Neural cell (in vitro differentiated cells): Measurements from ENCODE around the gene TMEM115. TPM values are rescaled to one million over a fixed set of nuclear protein-coding genes. Genes with fewer than 3 reads are reported as not detected.

Experiments
- H2AFZ ChIP-seq: fragments of 200-600, 300-800 bp; sonication (generic), shearing (Covaris generic); 2 replicates; pipeline ENCODE4 v1.6.0; 2014; ENCODE audit warnings: low read depth, mild to moderate bottlenecking, antibody characterized with exemption, low read length, moderate library complexity
- H3F3A ChIP-seq: fragments of 200-600 bp; shearing (Covaris generic); 2 replicates; pipeline ENCODE4 v1.6.1; 2016; ENCODE audit warnings: mild to moderate bottlenecking, moderate library complexity, mixed read lengths, antibody characterized with exemption, low read length; ENCODE audit not compliant: insufficient read depth, poor library complexity, severe bottlenecking
- H3K27ac ChIP-seq: fragments of 200-600, 300-800 bp; sonication (generic), shearing (Covaris generic); 2 replicates; pipeline ENCODE4 v1.5.1; 2014; ENCODE audit warnings: mild to moderate bottlenecking, low read length, moderate library complexity
- H3K27me3 ChIP-seq: fragments of 300-800, 200-600 bp; sonication (generic), shearing (Covaris generic); 2 replicates; pipeline ENCODE4 v1.6.0; 2014; ENCODE audit warnings: mild to moderate bottlenecking, low read depth, low read length, moderate library complexity; ENCODE audit not compliant: insufficient read depth
- H3K36me3 ChIP-seq: fragments of 300-800, 200-600 bp; sonication (generic), shearing (Covaris generic); 2 replicates; pipeline ENCODE4 v1.5.1; 2014; ENCODE audit warnings: mild to moderate bottlenecking, antibody characterized with exemption, low read length, moderate library complexity; ENCODE audit not compliant: insufficient read depth
- H3K4me2 ChIP-seq: fragments of 300-800, 200-600 bp; sonication (generic), shearing (Covaris generic); 2 replicates; pipeline ENCODE4 v1.6.0; 2014; ENCODE audit warnings: mild to moderate bottlenecking, low read length
- H3K4me3 ChIP-seq: fragments of 300-800, 200-600 bp; sonication (generic), shearing (Covaris generic); 2 replicates; pipeline ENCODE4 v1.5.1; 2014; ENCODE audit warnings: mild to moderate bottlenecking, low read length, moderate library complexity
- H3K79me2 ChIP-seq: fragments of 200-600 bp; shearing (Covaris generic); replicated peaks from 2 replicates; pipeline ENCODE4 v1.6.0; 2014; ENCODE audit warnings: mild to moderate bottlenecking, low read length, moderate library complexity; ENCODE audit not compliant: insufficient read depth
- H3K9ac ChIP-seq: fragments of 300-800, 200-600 bp; sonication (generic), shearing (Covaris generic); 2 replicates; pipeline ENCODE4 v1.6.1; 2016; ENCODE audit warnings: mild to moderate bottlenecking, low read length, mixed read lengths
- H3K9me2 ChIP-seq: fragments of 200-600 bp; shearing (Covaris generic); 2 replicates; pipeline ENCODE4 v1.6.1; 2016; ENCODE audit warnings: mild to moderate bottlenecking, low read length, mixed read lengths; ENCODE audit not compliant: insufficient read depth
- H3K9me3 ChIP-seq: fragments of 200-600, 300-800 bp; sonication (generic), shearing (Covaris generic); 2 replicates; pipeline ENCODE4 v1.6.1; 2016; ENCODE audit warnings: mild to moderate bottlenecking, mixed run types, low read length, moderate library complexity, mixed read lengths
- H4K20me1 ChIP-seq: fragments of 200-600 bp; shearing (Covaris generic); 2 replicates; pipeline ENCODE4 v1.6.1; 2016; ENCODE audit warnings: mild to moderate bottlenecking, mixed run types; ENCODE audit not compliant: insufficient read depth
- CTCF ChIP-seq: fragments of 450-650 bp; IDR thresholded peaks from 2 replicates; pipeline ENCODE4 v1.5.1; 2014; ENCODE audit warnings: antibody characterized with exemption, mild to moderate bottlenecking, moderate library complexity; ENCODE audit not compliant: poor library complexity, severe bottlenecking
- EP300 ChIP-seq: fragments of 450-650 bp; conservative IDR thresholded peaks from 2 replicates; pipeline ENCODE4 v1.6.1; 2014; ENCODE audit warnings: antibody characterized with exemption, mild to moderate bottlenecking, moderate library complexity; ENCODE audit not compliant: poor library complexity, severe bottlenecking
- EZH2 ChIP-seq: fragments of 200-600, 300-800 bp; shearing (Covaris generic), sonication (generic); IDR thresholded peaks from 2 replicates; pipeline ENCODE4 v1.6.1; 2014; ENCODE audit warnings: antibody characterized with exemption, low read length, borderline replicate concordance, mild to moderate bottlenecking; ENCODE audit not compliant: insufficient read depth, poor library complexity, severe bottlenecking
- MXI1 ChIP-seq: fragments of 450-650 bp; conservative IDR thresholded peaks from 2 replicates; pipeline ENCODE4 v1.6.1; 2014; ENCODE audit warnings: antibody characterized with exemption, mild to moderate bottlenecking; ENCODE audit not compliant: poor library complexity, severe bottlenecking
- POLR2AphosphoS5 ChIP-seq: IDR thresholded peaks from 2 replicates; pipeline ENCODE4 v1.6.1; 2012
- RAD21 ChIP-seq: fragments of 450-650 bp; conservative IDR thresholded peaks from 2 replicates; pipeline ENCODE4 v1.6.1; 2014; ENCODE audit warnings: antibody characterized with exemption, mild to moderate bottlenecking, moderate library complexity
- REST ChIP-seq: IDR thresholded peaks from 2 replicates; pipeline ENCODE4 v1.6.1; 2012; ENCODE audit warnings: borderline replicate concordance
- SMC3 ChIP-seq: fragments of 450-650 bp; conservative IDR thresholded peaks from 2 replicates; pipeline ENCODE4 v1.6.1; 2014; ENCODE audit warnings: antibody characterized with exemption, mild to moderate bottlenecking, moderate library complexity; ENCODE audit not compliant: poor library complexity
- TAF1 ChIP-seq: IDR thresholded peaks from 2 replicates; pipeline ENCODE4 v1.6.1; 2012; ENCODE audit warnings: low read depth
- polyA plus RNA-seq: library from polyadenylated mRNA; depleted of rRNA; stranded (reverse); fragments of >200 nt; gene quantifications from 2 replicates; pipeline ENCODE4 v1.2.3, GENCODE V29; 2014

Gene TMEM115
- polyA plus RNA-seq, 1 donor from 2014 or later, result 17.8 TPM

- H3K4me3 ChIP-seq, result peak overlapping the region; percentile 93
- H3K9me2 ChIP-seq, result no peaks in the 10 kb centered on the region
- H4K20me1 ChIP-seq, result no peaks in the 10 kb centered on the region
- H3K4me2 ChIP-seq, result no peak overlapping the region
- no peaks in the 10 kb centered on the region for H3K27me3 ChIP-seq
- no peaks in the 10 kb centered on the region for H3K9me3 ChIP-seq
- H3K79me2 ChIP-seq, result peaks cover 23% of the 10 kb centered on the region
- H3K9ac ChIP-seq, result peak overlapping the region; percentile 96
- TF ChIP-seq EP300, result peak; percentile 24
- peak; percentile 83 for TF ChIP-seq POLR2AphosphoS5
- peak; percentile 64 for TF ChIP-seq CTCF
- TF ChIP-seq MXI1, result peak; percentile 81
- TF ChIP-seq REST, result no peak
- TF ChIP-seq SMC3, result no peak
- peak overlapping the region; percentile 85 for H2AFZ ChIP-seq
- H3F3A ChIP-seq, result no peaks in the 10 kb centered on the region
- no peaks in the 10 kb centered on the region for H3K36me3 ChIP-seq
- H3K27ac ChIP-seq, result peak overlapping the region; percentile 94
Observed at GRCh38 chr3:50321336-50322114, 37.8 kb downstream of the TMEM115 start.

- H3K27me3 ChIP-seq, result no peaks in the 10 kb centered on the region
- TF ChIP-seq RAD21, result no peak
- TF ChIP-seq SMC3, result peak; percentile 45
- TF ChIP-seq POLR2AphosphoS5, result peak; percentile 80
- TF ChIP-seq TAF1, result peak; percentile 28
- no peak for TF ChIP-seq CTCF
- TF ChIP-seq MXI1, result peak; percentile 94
- TF ChIP-seq EP300, result peak; percentile 77
- peak; percentile 79 for TF ChIP-seq REST
- TF ChIP-seq EZH2, result no peak
- H3K4me3 ChIP-seq, result peak overlapping the region; percentile 93
- no peaks in the 10 kb centered on the region for H3F3A ChIP-seq
- no peaks in the 10 kb centered on the region for H4K20me1 ChIP-seq
- peak overlapping the region; percentile 94 for H3K27ac ChIP-seq
- no peaks in the 10 kb centered on the region for H3K9me2 ChIP-seq
- H3K4me2 ChIP-seq, result peak overlapping the region; percentile 87
- no peaks in the 10 kb centered on the region for H3K9me3 ChIP-seq
- peak overlapping the region; percentile 96 for H3K9ac ChIP-seq
- H3K36me3 ChIP-seq, result no peaks in the 10 kb centered on the region
- peak overlapping the region; percentile 85 for H2AFZ ChIP-seq
- H3K79me2 ChIP-seq, result peaks cover 23% of the 10 kb centered on the region
Observed at GRCh38 chr3:50320853-50321335, 38.4 kb downstream of the TMEM115 start.
